ENCODE measurements around the gene VSIG4.

VSIG4 gene

GRCh38 chrX:66009231-66009845 is 30.5 kb downstream of the VSIG4 start:
- DNase-seq (ENCODE audit: low read depth in 2 of 3, low spot score in 1 of 3): no peak

GRCh38 chrX:66008328-66008970 is 31.4 kb downstream of the VSIG4 start:
- DNase-seq (ENCODE audit: low read depth in 2 of 3, low spot score in 1 of 3): no peak

- no peak for DNase-seq (ENCODE audit: low read depth in 2 of 3, low spot score in 1 of 3)
Measured at GRCh38 chrX:66007851-66008250, 32.0 kb downstream of the VSIG4 start.

- no peak for DNase-seq (ENCODE audit: low read depth in 2 of 3, low spot score in 1 of 3)
Measured at GRCh38 chrX:66005830-66006449, 33.9 kb downstream of the VSIG4 start.

GRCh38 chrX:66004928-66005829 is 34.7 kb downstream of the VSIG4 start:
- no peak for DNase-seq (ENCODE audit: low read depth in 2 of 3, low spot score in 1 of 3)

GRCh38 chrX:66002824-66003680 is 36.8 kb downstream of the VSIG4 start:
- no peak for DNase-seq (ENCODE audit: low read depth in 2 of 3, low spot score in 1 of 3)

GRCh38 chrX:66001596-66001995 is 38.3 kb downstream of the VSIG4 start:
- DNase-seq (ENCODE audit: low read depth in 2 of 3, low spot score in 1 of 3): no peak

- no peak for DNase-seq (ENCODE audit: low read depth in 2 of 3, low spot score in 1 of 3)
Measured at GRCh38 chrX:66000628-66001272, 39.1 kb downstream of the VSIG4 start.

GRCh38 chrX:66000178-66000577 is 39.7 kb downstream of the VSIG4 start:
- no peak for DNase-seq (ENCODE audit: low read depth in 2 of 3, low spot score in 1 of 3)

- no peak for DNase-seq (ENCODE audit: low read depth in 2 of 3, low spot score in 1 of 3)
Measured at GRCh38 chrX:65999563-66000148, 40.2 kb downstream of the VSIG4 start.

- no peak for DNase-seq (ENCODE audit: low read depth in 2 of 3, low spot score in 1 of 3)
Measured at GRCh38 chrX:65999029-65999562, 40.8 kb downstream of the VSIG4 start.

GRCh38 chrX:65997978-65998717 is 41.7 kb downstream of the VSIG4 start:
- DNase-seq (ENCODE audit: low read depth in 2 of 3, low spot score in 1 of 3): no peak

- no peak for DNase-seq (ENCODE audit: low read depth in 2 of 3, low spot score in 1 of 3)
Measured at GRCh38 chrX:65994519-65995506, 45.1 kb downstream of the VSIG4 start.

- DNase-seq (ENCODE audit: low read depth in 2 of 3, low spot score in 1 of 3): no peak
Measured at GRCh38 chrX:65993915-65994460, 45.9 kb downstream of the VSIG4 start.

- DNase-seq (ENCODE audit: low read depth in 2 of 3, low spot score in 1 of 3): no peak
Measured at GRCh38 chrX:65993332-65993731, 46.5 kb downstream of the VSIG4 start.

- DNase-seq (ENCODE audit: low read depth in 2 of 3, low spot score in 1 of 3): no peak
Measured at GRCh38 chrX:65990702-65991101, 49.2 kb downstream of the VSIG4 start.

- DNase-seq (ENCODE audit: low read depth in 2 of 3, low spot score in 1 of 3): no peak
Measured at GRCh38 chrX:65987811-65988210, 52.1 kb downstream of the VSIG4 start.

Measured in stimulated activated CD4-positive, alpha-beta T cell treated with anti-CD3 and anti-CD28 coated beads, Interleukin-12 subunit alpha, Interleukin-12 subunit beta, amount 100 ng/mL, for 48 hours (primary cell).